ENCODE results near the gene ALKAL2.

DNA sequence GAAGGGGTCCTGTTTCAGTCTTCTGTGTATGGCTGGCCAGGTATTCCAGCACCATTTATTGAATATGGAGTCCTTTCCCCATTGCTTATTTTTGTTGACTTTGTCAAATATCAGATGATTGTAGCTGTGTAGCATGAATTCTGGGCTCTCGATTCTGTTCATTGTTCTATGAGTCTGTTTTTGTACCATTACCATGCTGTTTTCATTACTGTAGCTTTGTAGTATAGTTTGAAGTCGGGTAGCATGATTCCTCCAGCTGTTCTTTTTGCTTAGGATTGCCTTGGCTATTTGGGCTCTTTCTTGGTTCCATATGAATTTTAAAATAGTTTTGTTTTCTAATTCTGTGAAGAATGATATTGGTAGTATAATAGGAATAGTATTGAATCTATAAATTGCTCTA lies 30.0 kb downstream of the ALKAL2 start:
- no peak for TF ChIP-seq CTCF (IDR thresholded peaks at IDR 0.05)
- no peak for TF ChIP-seq POLR2A (IDR thresholded peaks at IDR 0.05)

Data from tibial nerve (tissue), 3 donors.